ENCODE data around the gene EMX2.
"Not testable (repeated sequence)": the region's sequence is repeated elsewhere in the genome, so short reads cannot be mapped to it uniquely, and the experiment has no call there.

The EMX2 gene

GRCh38 chr10:117542706-117543224, at the start of gene EMX2:
EMX2 (plus strand) TSS chr10:117542746; CDS start chr10:117543268, 522 bp downstream.
- DNase-seq, result no peak

GRCh38 chr10:117496031-117496430, 46.5 kb upstream of the EMX2 start:
- DNase-seq, result no peak

- DNase-seq, result peak; percentile 7 to 57
Measured at GRCh38 chr10:117496616-117497028, 45.9 kb upstream of the EMX2 start.

- no peak for DNase-seq
Measured at GRCh38 chr10:117497736-117498135, 44.8 kb upstream of the EMX2 start.

GRCh38 chr10:117499248-117500105, 43.1 kb upstream of the EMX2 start:
- DNase-seq, result no peak

GRCh38 chr10:117500456-117500855, 42.1 kb upstream of the EMX2 start:
- DNase-seq, result no peak

- DNase-seq, result no peak
Measured at GRCh38 chr10:117501460-117502035, 41.0 kb upstream of the EMX2 start.

- DNase-seq, result no peak
Measured at GRCh38 chr10:117502421-117503243, 39.9 kb upstream of the EMX2 start.

- peak; percentile 44 to 73 for DNase-seq
Measured at GRCh38 chr10:117503244-117504205, 39.0 kb upstream of the EMX2 start.

- no peak for DNase-seq
Measured at GRCh38 chr10:117504562-117504961, 38.0 kb upstream of the EMX2 start.

GRCh38 chr10:117507081-117507480, 35.5 kb upstream of the EMX2 start:
- not testable (repeated sequence) for DNase-seq

GRCh38 chr10:117509573-117509972, 33.0 kb upstream of the EMX2 start:
- no peak for DNase-seq

GRCh38 chr10:117511601-117512390, 30.8 kb upstream of the EMX2 start:
- DNase-seq, result no peak

- no peak for DNase-seq
Measured at GRCh38 chr10:117514971-117515370, 27.6 kb upstream of the EMX2 start.

GRCh38 chr10:117516681-117517080, 25.9 kb upstream of the EMX2 start:
- no peak for DNase-seq

- no peak for DNase-seq
Measured at GRCh38 chr10:117518246-117518645, 24.3 kb upstream of the EMX2 start.

- no peak for DNase-seq
Measured at GRCh38 chr10:117519286-117519685, 23.3 kb upstream of the EMX2 start.

- DNase-seq, result no peak
Measured at GRCh38 chr10:117519879-117520278, 22.7 kb upstream of the EMX2 start.

GRCh38 chr10:117530791-117531190, 11.8 kb upstream of the EMX2 start:
- DNase-seq, result no peak

GRCh38 chr10:117531371-117532002, 11.1 kb upstream of the EMX2 start:
- no peak for DNase-seq

GRCh38 chr10:117532003-117532385, 10.6 kb upstream of the EMX2 start:
- no peak for DNase-seq
